B cell (primary cell): ENCODE data around the gene LRBA.

Source experiments
- EZH2 ChIP-seq: IDR thresholded peaks from 2 replicates; pipeline ENCODE4 v1.6.1; 2012; ENCODE audit warnings: borderline replicate concordance, low read depth, mild to moderate bottlenecking, moderate library complexity, low read length; ENCODE audit not compliant: insufficient read depth, poor library complexity, severe bottlenecking
- TF ChIP-seq, protein P1 (sequence below): fragments of 200-600 bp; IDR thresholded peaks from one replicate; pipeline ENCODE4 v1.8.0; 2022; ENCODE audit warnings: antibody characterized with exemption, mild to moderate bottlenecking

DNA sequence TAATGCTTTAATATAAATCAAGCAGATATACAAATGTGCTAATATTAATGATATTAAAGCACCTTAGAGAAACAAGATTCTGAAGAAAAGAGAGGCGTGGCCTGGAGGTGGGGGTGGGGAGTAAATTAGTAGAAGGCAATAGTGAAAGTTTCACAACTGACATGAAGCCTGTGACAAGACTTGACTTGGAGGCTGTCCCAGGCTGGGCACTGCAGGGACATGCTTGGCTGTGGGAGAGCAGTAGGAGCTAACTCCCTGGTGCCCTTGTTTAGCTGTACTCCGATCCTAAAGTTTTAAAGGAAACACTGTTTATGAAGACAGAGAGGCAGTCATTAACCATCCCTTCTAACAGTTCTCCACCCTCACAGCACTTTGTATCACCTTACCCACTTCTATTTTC is 672.1 kb downstream of the LRBA start:
- TF ChIP-seq, protein P1, sequence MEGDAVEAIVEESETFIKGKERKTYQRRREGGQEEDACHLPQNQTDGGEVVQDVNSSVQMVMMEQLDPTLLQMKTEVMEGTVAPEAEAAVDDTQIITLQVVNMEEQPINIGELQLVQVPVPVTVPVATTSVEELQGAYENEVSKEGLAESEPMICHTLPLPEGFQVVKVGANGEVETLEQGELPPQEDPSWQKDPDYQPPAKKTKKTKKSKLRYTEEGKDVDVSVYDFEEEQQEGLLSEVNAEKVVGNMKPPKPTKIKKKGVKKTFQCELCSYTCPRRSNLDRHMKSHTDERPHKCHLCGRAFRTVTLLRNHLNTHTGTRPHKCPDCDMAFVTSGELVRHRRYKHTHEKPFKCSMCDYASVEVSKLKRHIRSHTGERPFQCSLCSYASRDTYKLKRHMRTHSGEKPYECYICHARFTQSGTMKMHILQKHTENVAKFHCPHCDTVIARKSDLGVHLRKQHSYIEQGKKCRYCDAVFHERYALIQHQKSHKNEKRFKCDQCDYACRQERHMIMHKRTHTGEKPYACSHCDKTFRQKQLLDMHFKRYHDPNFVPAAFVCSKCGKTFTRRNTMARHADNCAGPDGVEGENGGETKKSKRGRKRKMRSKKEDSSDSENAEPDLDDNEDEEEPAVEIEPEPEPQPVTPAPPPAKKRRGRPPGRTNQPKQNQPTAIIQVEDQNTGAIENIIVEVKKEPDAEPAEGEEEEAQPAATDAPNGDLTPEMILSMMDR = no peak
- no peak for TF ChIP-seq EZH2
